ENCODE results near the gene CD160. TPM values are rescaled to one million over a fixed set of nuclear protein-coding genes. Genes with fewer than 3 reads are reported as not detected.
A peak's percentile ranks its signal among the peaks of the same experiment; 100 is the strongest.

CD160 gene
- total and polyA plus RNA-seq, 2 of the 13 experiments (the other 11 are each of a cell fraction or from before 2014, with no cell fraction given), result 0.09 TPM; not detected in 1

GRCh38 chr1:145782272-145783099, 63.2 kb downstream of the CD160 start (continued):
- TF ChIP-seq ZBTB3 (CRISPR knock-in tag; IDR thresholded peaks at IDR 0.05; ENCODE audit: borderline replicate concordance, low read depth) (no peak), LRRFIP1 (CRISPR knock-in tag; conservative IDR thresholded peaks at IDR 0.05) (no peak), ZNF496 (CRISPR knock-in tag; IDR thresholded peaks at IDR 0.05; ENCODE audit: insufficient replicate concordance) (no peak), ZBTB37 (CRISPR knock-in tag; IDR thresholded peaks at IDR 0.05) (no peak), MAFF (IDR thresholded peaks at IDR 0.05; ENCODE audit: low read depth, low read length) (peak; percentile 51), ZNF142 (CRISPR knock-in tag; IDR thresholded peaks at IDR 0.05) (no peak), MAFK (conservative IDR thresholded peaks at IDR 0.05 in 1 of 2, IDR thresholded peaks at IDR 0.05 in 1 of 2; ENCODE audit: low read length in 2 of 2) (peak; percentile 40 to 52; a peak in 3 of 4 replicates), EZH2 (conservative IDR thresholded peaks at IDR 0.05; ENCODE audit: low read depth, low read length) (no peak), THAP11 (CRISPR knock-in tag; IDR thresholded peaks at IDR 0.05) (no peak), ZNF788 (CRISPR knock-in tag; IDR thresholded peaks at IDR 0.05; ENCODE audit: borderline replicate concordance) (no peak), ZNF879 (CRISPR knock-in tag; IDR thresholded peaks at IDR 0.05) (no peak), ETS1 (CRISPR knock-in tag; IDR thresholded peaks at IDR 0.05) (no peak), ZNF672 (CRISPR knock-in tag; IDR thresholded peaks at IDR 0.05) (no peak), FOXO4 (CRISPR knock-in tag; conservative IDR thresholded peaks at IDR 0.05) (no peak), CEBPB (IDR thresholded peaks at IDR 0.05; ENCODE audit: borderline replicate concordance, low read depth, low read length) (peak; percentile 35; the same call in 1 of the 2 replicates), FOSL2 (CRISPR knock-in tag; IDR thresholded peaks at IDR 0.05) (peak; percentile 45; the same call in 1 of the 2 replicates)
